Heart right ventricle (tissue), 16 donors: ENCODE measurements around the gene SLC16A14. TPM values are rescaled to one million over a fixed set of nuclear protein-coding genes. Genes with fewer than 3 reads are reported as not detected.
A peak's percentile ranks its signal among the peaks of the same experiment; 100 is the strongest.
"Not testable (repeated sequence)": the region's sequence is repeated elsewhere in the genome, so short reads cannot be mapped to it uniquely, and the experiment has no call there.

ENCODE experiments used
- ATAC-seq, 8 donors: fragments of 200-7000 bp; cut with Tn5 transposase; one replicate each; pipeline ENCODE4 v1.9.1; 2020; ENCODE audit warnings: mild to moderate bottlenecking in 8 of 8, moderate library complexity in 8 of 8, moderate number of reproducible peaks in 1 of 8
- DNase-seq, 2 donors: peaks; one replicate each; pipeline ENCODE4 v3.0.0-alpha.2; 2020
- H3K27ac ChIP-seq, 10 donors: fragments of 200-600 bp; sonication (generic) in 2 of 10; one replicate each; pipeline versions ENCODE4 v1.5.0 to v1.8.0; 2020 to 2022; ENCODE audit warnings: mild to moderate bottlenecking in 3 of 10
- H3K27me3 ChIP-seq, 7 donors: fragments of 200-600 bp; one replicate each; pipeline ENCODE4 v1.8.0; 2021 to 2022; ENCODE audit warnings: mild to moderate bottlenecking in 2 of 7
- H3K36me3 ChIP-seq, 9 donors: fragments of 200-600 bp; sonication (generic) in 1 of 9; one replicate each; pipeline versions ENCODE4 v1.5.0 to v1.8.0; 2020 to 2022; ENCODE audit warnings: mild to moderate bottlenecking in 2 of 9
- H3K4me1 ChIP-seq, 9 donors: fragments of 200-600 bp; sonication (generic) in 1 of 9; one replicate each; pipeline versions ENCODE4 v1.5.0 to v1.8.0; 2020 to 2022; ENCODE audit warnings: mild to moderate bottlenecking in 4 of 9
- H3K4me3 ChIP-seq, 10 donors: fragments of 200-600 bp; sonication (generic) in 2 of 10; one replicate each; pipeline versions ENCODE4 v1.5.0 to v1.8.0; 2020 to 2022; ENCODE audit warnings: mild to moderate bottlenecking in 7 of 10, moderate library complexity in 2 of 10
- H3K9me3 ChIP-seq, 11 donors: fragments of 200-600 bp in 10 of 11; sonication (generic) in 2 of 11; one replicate each; pipeline versions ENCODE4 v1.5.0 to v1.8.0; 2013 to 2022; ENCODE audit warnings: mild to moderate bottlenecking in 2 of 11, control low read depth in 1 of 11, moderate library complexity in 1 of 11
- WGBS, 2 donors: extraction: QIAGEN DNeasy Blood & Tissue Kit; methylation state at CpG; one replicate each; pipeline ENCODE4 v1.1.7; 2013; ENCODE audit warnings: inconsistent platforms in 1 of 2; 5-methylcytosine and 5-hydroxymethylcytosine counted together
- intact Hi-C, 10 donors: fragments of 100-400 bp; cut with DNase I; formaldehyde crosslinking; loops; one replicate each; pipeline versions ENCODE4 v1.11.1 to v1.14.2; 2022
- long read RNA-seq, 3 donors: library from polyadenylated mRNA; unstranded; transcript quantifications; one replicate each; pipeline ENCODE4 v2.0.0, GENCODE V29; 2020 to 2021
- polyA plus RNA-seq, 2 donors: library from polyadenylated mRNA; stranded (reverse); fragments of 200-250 nt; gene quantifications; one replicate each; pipeline ENCODE4 v1.2.3, GENCODE V29; 2013
- total RNA-seq, 10 donors: library from RNA; stranded (reverse); fragmentation: NEBNext Ultra II Directional in 3 of 10; extraction: Animal tissue kit (Norgen Biotek cat#: 25700) in 3 of 10; gene quantifications; one replicate each; pipeline versions ENCODE4 v1.2.1 to v1.2.4, GENCODE V29; 2021 to 2023
- TF ChIP-seq, protein P1 (sequence below), 9 donors: fragments of 200-600 bp; sonication (generic) in 2 of 9; IDR thresholded peaks; one replicate each; pipeline versions ENCODE4 v1.5.0 to v1.8.0; 2021 to 2022; ENCODE audit warnings: antibody characterized with exemption in 9 of 9, mild to moderate bottlenecking in 5 of 9, moderate library complexity in 1 of 9
- donor health status: Arrhythmogenic right ventricular cardiomyopathy.
- donor health status: ischemic (EF 13 %, LVEDD 7.1; RV severe dilation, severe dysfunction).
- donor health status: healthy with polysubstance abuse.
- donor health status: DM: no; HTN: yes; CAD: no.
- donor health status: DM: no; HTN: no; CAD: no.
- donor health status: ischemic (EF 25% LVEDD 6.9; RV normal size, moderate dysfunction).
- donor health status: ischemic (EF 25% LVEDD 5.7; RV mildly dilated, moderate dysfunction).
- donor health status: healthy.
- donor health status: DM: yes; HTN: yes; CAD: no.
- donor health status: Ischemic cardiomyopathy.
- donor health status: ischemic (EF 35%, LVEDD 5.7; RV mildly dilated, moderate dysfunction).
- donor health status: nonischemic (EF 11% LVEDD 7.7; RV severe dilation, severe dysfunction).
- donor health status: DM: yes; HTN: yes; CAD: no.
- donor health status: PGD.
- donor health status: ischemic (EF 29% LVEDD 5.4; RV normal size, mild dysfunction).
- donor health status: nonischemic (EF 23%, LVEDD 6.1; RV moderate dilation, normal function).

The SLC16A14 gene, protein sequence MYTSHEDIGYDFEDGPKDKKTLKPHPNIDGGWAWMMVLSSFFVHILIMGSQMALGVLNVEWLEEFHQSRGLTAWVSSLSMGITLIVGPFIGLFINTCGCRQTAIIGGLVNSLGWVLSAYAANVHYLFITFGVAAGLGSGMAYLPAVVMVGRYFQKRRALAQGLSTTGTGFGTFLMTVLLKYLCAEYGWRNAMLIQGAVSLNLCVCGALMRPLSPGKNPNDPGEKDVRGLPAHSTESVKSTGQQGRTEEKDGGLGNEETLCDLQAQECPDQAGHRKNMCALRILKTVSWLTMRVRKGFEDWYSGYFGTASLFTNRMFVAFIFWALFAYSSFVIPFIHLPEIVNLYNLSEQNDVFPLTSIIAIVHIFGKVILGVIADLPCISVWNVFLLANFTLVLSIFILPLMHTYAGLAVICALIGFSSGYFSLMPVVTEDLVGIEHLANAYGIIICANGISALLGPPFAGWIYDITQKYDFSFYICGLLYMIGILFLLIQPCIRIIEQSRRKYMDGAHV
- total RNA-seq (1 to 10 TPM; 2.2 to 4.8 (median 3.6) TPM), polyA plus RNA-seq (1 to 10 TPM in 1 of 2 donors, under 1 TPM in 1; 0.87 to 1.0 TPM)
- long read RNA-seq, donor 1, full-length matches to known transcripts, result 1 of 4 reads
- long read RNA-seq, donor 1, partial matches to known transcripts, result 2 of 4 reads
- long read RNA-seq, donor 1, other reads (novel, unspliced or antisense), result 1 of 4 reads
- long read RNA-seq, donor 2, partial matches to known transcripts, result 0 of 5 reads
- long read RNA-seq, donor 2, other reads (novel, unspliced or antisense), result 3 of 5 reads
- long read RNA-seq, donor 3, full-length matches to known transcripts, result 2 of 7 reads
- long read RNA-seq, donor 3, partial matches to known transcripts, result 0 of 7 reads
- long read RNA-seq, donor 3, other reads (novel, unspliced or antisense), result 5 of 7 reads

DNA sequence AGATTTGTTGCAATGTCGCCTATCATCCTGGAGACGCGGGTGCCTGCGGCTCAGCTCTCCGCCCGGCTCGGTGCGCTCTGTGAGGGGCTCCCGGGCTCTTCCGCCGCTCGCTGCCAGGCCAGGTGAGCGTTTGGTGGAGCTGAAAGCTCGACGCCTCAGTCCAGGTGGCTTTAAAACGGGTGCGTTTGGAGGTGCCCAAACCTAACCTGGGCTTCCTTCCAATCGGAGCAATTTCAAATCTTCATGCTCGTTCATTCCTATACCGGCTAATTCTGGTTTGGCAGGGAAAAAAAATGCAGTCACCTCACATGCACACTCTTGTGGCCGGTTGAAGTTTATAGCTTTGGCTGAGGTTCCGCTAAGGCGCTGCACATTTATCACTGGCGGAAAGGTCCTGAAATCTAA lies at the start of gene SLC16A14:
SLC16A14 (minus strand) TSS at position 274 of the 405 bp plus-strand sequence. CDS start 9,572 bp downstream, outside the sequence.
- peaks cover 0 to 24% (median 6%) of the 10 kb centered on the region in 9 donors for H3K4me1 ChIP-seq
- WGBS, 2 donors, result 1% methylated on average over 24 of the region's 24 CpGs
- H3K9me3 ChIP-seq, result no peaks in the 10 kb centered on the region
- H3K27me3 ChIP-seq, result peaks cover 0 to 13% (median 0%) of the 10 kb centered on the region in 7 donors
- no peaks in the 10 kb centered on the region for H3K36me3 ChIP-seq
- intact Hi-C loops, result loop anchor here in 9 of 10 donors (2.0 to 10.0 kb wide), 10 partner anchors 61 to 544 kb away; no protein-coding TSS in a partner anchor
- H3K27ac ChIP-seq, result peak within 1 kb of the TSS; percentile 53 to 91 (median 78)
- H3K4me3 ChIP-seq, result peak within 1 kb of the TSS; percentile 51 to 93 (median 72)
- DNase-seq (peak in 1 of 2 donors; percentile 21), ATAC-seq (peak; percentile 57 to 80 (median 71))
- TF ChIP-seq, protein P1, sequence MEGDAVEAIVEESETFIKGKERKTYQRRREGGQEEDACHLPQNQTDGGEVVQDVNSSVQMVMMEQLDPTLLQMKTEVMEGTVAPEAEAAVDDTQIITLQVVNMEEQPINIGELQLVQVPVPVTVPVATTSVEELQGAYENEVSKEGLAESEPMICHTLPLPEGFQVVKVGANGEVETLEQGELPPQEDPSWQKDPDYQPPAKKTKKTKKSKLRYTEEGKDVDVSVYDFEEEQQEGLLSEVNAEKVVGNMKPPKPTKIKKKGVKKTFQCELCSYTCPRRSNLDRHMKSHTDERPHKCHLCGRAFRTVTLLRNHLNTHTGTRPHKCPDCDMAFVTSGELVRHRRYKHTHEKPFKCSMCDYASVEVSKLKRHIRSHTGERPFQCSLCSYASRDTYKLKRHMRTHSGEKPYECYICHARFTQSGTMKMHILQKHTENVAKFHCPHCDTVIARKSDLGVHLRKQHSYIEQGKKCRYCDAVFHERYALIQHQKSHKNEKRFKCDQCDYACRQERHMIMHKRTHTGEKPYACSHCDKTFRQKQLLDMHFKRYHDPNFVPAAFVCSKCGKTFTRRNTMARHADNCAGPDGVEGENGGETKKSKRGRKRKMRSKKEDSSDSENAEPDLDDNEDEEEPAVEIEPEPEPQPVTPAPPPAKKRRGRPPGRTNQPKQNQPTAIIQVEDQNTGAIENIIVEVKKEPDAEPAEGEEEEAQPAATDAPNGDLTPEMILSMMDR (IDR thresholded peaks at IDR 0.05), result peak in 6 of 9 donors; percentile 18 to 50 (median 36)

DNA sequence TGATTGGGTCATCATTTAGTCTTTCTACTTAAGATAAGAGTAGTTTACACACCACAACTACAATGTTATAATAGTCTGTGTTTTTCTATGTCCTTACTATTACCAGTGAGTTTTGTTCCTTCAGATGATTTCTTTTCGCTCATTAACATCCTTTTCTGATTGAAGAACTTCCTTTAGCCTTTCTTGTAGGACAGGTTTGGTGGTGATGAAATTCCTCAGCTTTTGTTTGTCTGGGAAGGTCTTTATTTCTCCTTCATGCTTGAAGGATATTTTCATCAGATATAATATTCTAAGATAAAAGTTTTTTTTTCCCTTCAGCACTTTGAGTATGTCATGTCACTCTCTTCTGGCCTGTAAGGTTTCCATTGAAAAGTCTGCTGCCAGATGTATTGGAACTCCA lies 38.0 kb upstream of the SLC16A14 start:
- H3K36me3 ChIP-seq, result no peaks in the 10 kb centered on the region
- H3K4me1 ChIP-seq, result no peaks in the 10 kb centered on the region
- H3K4me3 ChIP-seq, result no peak overlapping the region
- TF ChIP-seq, protein P1 (IDR thresholded peaks at IDR 0.05), result no peak
- no peaks in the 10 kb centered on the region for H3K27me3 ChIP-seq
- DNase-seq (no peak), ATAC-seq (no peak)
- 55 to 82% methylated on average over 1 of the region's 1 CpG for WGBS, 2 donors
- peaks cover 0 to 46% (median 14%) of the 10 kb centered on the region in 11 donors for H3K9me3 ChIP-seq
- no peak overlapping the region for H3K27ac ChIP-seq
- intact Hi-C loops, result no loop called here

DNA sequence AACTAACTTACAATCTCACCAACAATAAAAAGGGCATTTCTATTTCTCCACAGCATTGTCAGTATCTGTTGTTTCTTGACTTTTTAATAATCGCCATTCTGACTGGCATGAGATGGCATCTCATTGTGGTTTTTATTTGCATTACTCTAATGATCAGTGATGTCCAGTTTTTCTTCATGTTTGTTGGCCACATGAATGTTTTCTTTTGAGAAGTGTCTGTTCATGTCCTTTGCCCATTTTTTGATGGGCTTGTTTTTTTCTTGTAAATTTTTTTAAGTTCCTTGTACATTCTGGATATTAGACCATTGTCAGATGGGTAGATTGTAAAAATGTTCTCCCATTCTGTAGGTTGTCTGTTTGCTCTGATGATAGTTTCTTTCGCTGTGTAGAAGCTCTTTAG lies 33.2 kb upstream of the SLC16A14 start:
- peaks cover 0 to 43% (median 14%) of the 10 kb centered on the region in 11 donors for H3K9me3 ChIP-seq
- not testable (repeated sequence) for H3K27ac ChIP-seq, ATAC-seq, H3K4me1 ChIP-seq, H3K27me3 ChIP-seq, H3K4me3 ChIP-seq, H3K36me3 ChIP-seq, DNase-seq
- intact Hi-C loops, result loop anchor here in 1 of 10 donors (2.0 kb wide), 1 partner anchor 15 kb away; no protein-coding TSS in a partner anchor
- 85 to 87% methylated on average over 2 of the region's 2 CpGs for WGBS, 2 donors

DNA sequence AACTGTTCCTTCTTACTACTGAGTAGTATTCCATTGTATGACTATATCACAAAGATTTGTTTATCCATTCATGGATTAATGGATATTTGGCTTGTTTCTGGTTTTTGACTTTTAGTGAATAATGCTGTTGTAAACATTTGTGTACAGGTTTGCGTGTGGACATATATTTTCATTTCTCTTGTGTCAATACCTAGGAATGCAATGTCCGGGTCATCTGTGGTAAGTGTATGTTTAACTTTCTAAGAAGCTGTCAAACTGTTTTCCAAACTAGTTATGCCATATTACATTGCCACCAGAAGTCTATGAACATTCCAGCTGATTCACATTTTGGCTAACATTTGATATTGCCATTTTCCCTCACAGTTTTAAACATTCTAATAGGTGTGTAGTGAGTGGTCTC lies 29.1 kb upstream of the SLC16A14 start:
- intact Hi-C loops, result no loop called here
- no peak for DNase-seq
- TF ChIP-seq, protein P1 (IDR thresholded peaks at IDR 0.05), result no peak
- Histone ChIP-seq H3K27me3 (no peaks in the 10 kb centered on the region), H3K27ac (no peak overlapping the region), H3K4me3 (no peak overlapping the region), H3K36me3 (no peaks in the 10 kb centered on the region), H3K4me1 (no peaks in the 10 kb centered on the region), H3K9me3 (peaks cover 0 to 43% (median 3%) of the 10 kb centered on the region in 11 donors)
- no peak for ATAC-seq
- WGBS, 2 donors, result 57 to 92% methylated on average over 2 of the region's 2 CpGs
